Large intestine (tissue), 12 donors: ENCODE results near the gene PDX1. TPM values are rescaled to one million over a fixed set of nuclear protein-coding genes. Genes with fewer than 3 reads are reported as not detected.

Experiments
- DNase-seq, 2 donors: peaks; one replicate each; pipeline versions ENCODE4 v3.0.0 to v3.0.0-alpha.2; 2013
- H3K27ac ChIP-seq: one replicate; pipeline ENCODE4 v1.5.1; 2013; ENCODE audit warnings: low read length
- H3K27me3 ChIP-seq: 2 replicates; pipeline ENCODE4 v1.6.1; 2013; ENCODE audit warnings: low read length; ENCODE audit not compliant: control insufficient read depth, insufficient read depth
- H3K36me3 ChIP-seq: 2 replicates; pipeline ENCODE4 v1.6.1; 2013; ENCODE audit warnings: low read length; ENCODE audit not compliant: control insufficient read depth, insufficient read depth
- H3K4me1 ChIP-seq: one replicate; pipeline ENCODE4 v1.6.1; 2013; ENCODE audit warnings: low read length; ENCODE audit not compliant: control insufficient read depth, insufficient read depth
- H3K4me3 ChIP-seq: one replicate; pipeline ENCODE4 v1.5.1; 2013; ENCODE audit warnings: low read length
- H3K9me3 ChIP-seq: one replicate; pipeline ENCODE4 v1.6.1; 2013; ENCODE audit warnings: mild to moderate bottlenecking, low read depth, low read length, moderate library complexity; ENCODE audit not compliant: control insufficient read depth
- WGBS: methylation state at CpG from one replicate; pipeline ENCODE4 v1.1.5; 2013; ENCODE audit warnings: low lambda C conversion rate; ENCODE audit not compliant: insufficient coverage; 5-methylcytosine and 5-hydroxymethylcytosine counted together
- long read RNA-seq, 11 donors: transcript quantifications; one replicate each; lab custom pipeline, GENCODE V29; 2026
- polyA plus RNA-seq: library from polyadenylated mRNA; unstranded; fragments of 120-200 nt; gene quantifications from one replicate; pipeline ENCODE4 v1.2.1, GENCODE V29; 2013

The PDX1 gene
- 20.0 TPM for polyA plus RNA-seq
- long read RNA-seq, donor 1, result 0 reads
- long read RNA-seq, donor 2, result 0 reads
- long read RNA-seq, donor 3, result 0 reads
- long read RNA-seq, donor 4, partial matches to known transcripts, result 0 of 1 reads
- long read RNA-seq, donor 4, other reads (novel, unspliced or antisense), result 0 of 1 reads
- long read RNA-seq, donor 5, result 0 reads
- long read RNA-seq, donor 6, transcript PDX1-201 (2 exons, 2,501 nt), result major isoform, 7 of 7 reads
- long read RNA-seq, donor 6, partial matches to known transcripts, result 0 of 7 reads
- long read RNA-seq, donor 6, other reads (novel, unspliced or antisense), result 0 of 7 reads
- long read RNA-seq, donor 7, result 0 reads
- long read RNA-seq, donor 8, partial matches to known transcripts, result 0 of 3 reads
- long read RNA-seq, donor 8, other reads (novel, unspliced or antisense), result 0 of 3 reads
- long read RNA-seq, donor 9, result 0 reads
- long read RNA-seq, donor 10, transcript PDX1-201 (2 exons, 2,501 nt), result major isoform, 7 of 7 reads
- long read RNA-seq, donor 10, partial matches to known transcripts, result 0 of 7 reads
- long read RNA-seq, donor 10, other reads (novel, unspliced or antisense), result 0 of 7 reads
- long read RNA-seq, donor 11, result 0 reads

- Histone ChIP-seq H3K4me1 (peaks cover 34% of the 10 kb centered on the region), H3K9me3 (peaks cover 16% of the 10 kb centered on the region), H3K27ac (no peak within 1 kb of the TSS), H3K4me3 (peak within 1 kb of the TSS; percentile 43), H3K27me3 (peaks cover 100% of the 10 kb centered on the region), H3K36me3 (no peaks in the 10 kb centered on the region)
- WGBS, result no CpG with 5 or more reads among the region's 76 CpGs
- peak; percentile 57 to 91 for DNase-seq
Observed at GRCh38 chr13:27919934-27920676, at the start of gene PDX1. PDX1 (plus strand) TSS chr13:27920000; CDS start chr13:27920139, 139 bp downstream.

- DNase-seq, result no peak
- Histone ChIP-seq H3K4me3 (no peak overlapping the region), H3K9me3 (no peaks in the 10 kb centered on the region), H3K27me3 (peaks cover 17% of the 10 kb centered on the region), H3K4me1 (no peaks in the 10 kb centered on the region), H3K36me3 (no peaks in the 10 kb centered on the region), H3K27ac (no peak overlapping the region)
- no CpG with 5 or more reads among the region's 5 CpGs for WGBS
Observed at GRCh38 chr13:27878274-27878673, 41.5 kb upstream of the PDX1 start.

- peak; percentile 51 to 86 for DNase-seq
- Histone ChIP-seq H3K36me3 (no peaks in the 10 kb centered on the region), H3K27me3 (no peaks in the 10 kb centered on the region), H3K9me3 (no peaks in the 10 kb centered on the region), H3K4me3 (no peak overlapping the region), H3K4me1 (no peaks in the 10 kb centered on the region), H3K27ac (no peak overlapping the region)
- WGBS, result no CpG with 5 or more reads among the region's 5 CpGs
Observed at GRCh38 chr13:27889471-27889870, 30.3 kb upstream of the PDX1 start.

- DNase-seq, result no peak
- Histone ChIP-seq H3K27me3 (peaks cover 4% of the 10 kb centered on the region), H3K36me3 (no peaks in the 10 kb centered on the region), H3K27ac (no peak overlapping the region), H3K9me3 (no peaks in the 10 kb centered on the region), H3K4me3 (no peak overlapping the region), H3K4me1 (no peaks in the 10 kb centered on the region)
Observed at GRCh38 chr13:27896726-27897125, 23.1 kb upstream of the PDX1 start.

GRCh38 chr13:27904719-27905118 lies 15.1 kb upstream of the PDX1 start:
- peak overlapping the region; percentile 5 for H3K27ac ChIP-seq
- 80% methylated on average over 1 of the region's 3 CpGs for WGBS
- peaks cover 4% of the 10 kb centered on the region for H3K27me3 ChIP-seq

GRCh38 chr13:27905650-27906049 lies 14.2 kb upstream of the PDX1 start:
- Histone ChIP-seq H3K4me1 (peaks cover 7% of the 10 kb centered on the region), H3K4me3 (no peak overlapping the region), H3K27me3 (peaks cover 10% of the 10 kb centered on the region), H3K36me3 (no peaks in the 10 kb centered on the region), H3K27ac (no peak overlapping the region), H3K9me3 (peaks cover 3% of the 10 kb centered on the region)
- WGBS, result 73% methylated on average over 2 of the region's 2 CpGs
- peak in 1 of 2 donors; percentile 74 for DNase-seq

More at GRCh38 chr13:27904719-27905118, 15.1 kb upstream of the PDX1 start:
- DNase-seq, result peak; percentile 70 to 87
- H3K36me3 ChIP-seq, result no peaks in the 10 kb centered on the region
- peaks cover 3% of the 10 kb centered on the region for H3K9me3 ChIP-seq
- peaks cover 7% of the 10 kb centered on the region for H3K4me1 ChIP-seq
- no peak overlapping the region for H3K4me3 ChIP-seq

GRCh38 chr13:27907121-27907787 lies 12.5 kb upstream of the PDX1 start:
- Histone ChIP-seq H3K9me3 (peaks cover 3% of the 10 kb centered on the region), H3K27me3 (peaks cover 10% of the 10 kb centered on the region), H3K4me1 (peaks cover 11% of the 10 kb centered on the region), H3K4me3 (no peak overlapping the region), H3K27ac (no peak overlapping the region), H3K36me3 (no peaks in the 10 kb centered on the region)
- WGBS, result no CpG with 5 or more reads among the region's 6 CpGs
- peak in 1 of 2 donors; percentile 87 for DNase-seq

GRCh38 chr13:27909378-27909777 lies 10.4 kb upstream of the PDX1 start:
- WGBS, result 50% methylated on average over 1 of the region's 4 CpGs
- Histone ChIP-seq H3K27me3 (peaks cover 17% of the 10 kb centered on the region), H3K36me3 (no peaks in the 10 kb centered on the region), H3K27ac (no peak overlapping the region), H3K9me3 (peaks cover 3% of the 10 kb centered on the region), H3K4me3 (no peak overlapping the region), H3K4me1 (peaks cover 11% of the 10 kb centered on the region)
- no peak for DNase-seq

GRCh38 chr13:27911521-27911920 lies 8.3 kb upstream of the PDX1 start:
- Histone ChIP-seq H3K27me3 (peaks cover 35% of the 10 kb centered on the region), H3K4me3 (no peak overlapping the region), H3K27ac (no peak overlapping the region), H3K36me3 (no peaks in the 10 kb centered on the region), H3K9me3 (peaks cover 3% of the 10 kb centered on the region), H3K4me1 (peaks cover 9% of the 10 kb centered on the region)
- peak in 1 of 2 donors; percentile 62 for DNase-seq
- 10% methylated on average over 2 of the region's 2 CpGs for WGBS

- Histone ChIP-seq H3K4me3 (no peak overlapping the region), H3K36me3 (no peaks in the 10 kb centered on the region), H3K27me3 (peaks cover 51% of the 10 kb centered on the region), H3K27ac (no peak overlapping the region), H3K4me1 (peaks cover 13% of the 10 kb centered on the region), H3K9me3 (no peaks in the 10 kb centered on the region)
- WGBS, result no CpG with 5 or more reads among the region's 1 CpG
- DNase-seq, result no peak
Observed at GRCh38 chr13:27913160-27913559, 6.6 kb upstream of the PDX1 start.
